Adrenal gland (tissue), 5 donors: ENCODE results near the gene USP6.

Experiments used
- POLR2A ChIP-seq, 2 donors: fragments of 450-650 bp; IDR thresholded peaks; one replicate each; pipeline ENCODE4 v1.6.1; 2017; ENCODE audit warnings: antibody characterized with exemption in 2 of 2, mild to moderate bottlenecking in 2 of 2, moderate library complexity in 1 of 2
- TF ChIP-seq, protein P1 (sequence below), 6 experiments: fragments of 450-650 bp in 4 of 6; fragments of 200-600 bp in 2 of 6; sonication (generic) in 1 of 6; IDR thresholded peaks; 1 replicate in 5 of 6; 2 replicates in 1 of 6; pipeline versions ENCODE4 v1.5.1 to v1.8.0; 2016 to 2021; ENCODE audit warnings: antibody characterized with exemption in 6 of 6, mild to moderate bottlenecking in 2 of 6, moderate library complexity in 1 of 6
- donor health status: DM: no; HTN: no; CAD: no.

DNA sequence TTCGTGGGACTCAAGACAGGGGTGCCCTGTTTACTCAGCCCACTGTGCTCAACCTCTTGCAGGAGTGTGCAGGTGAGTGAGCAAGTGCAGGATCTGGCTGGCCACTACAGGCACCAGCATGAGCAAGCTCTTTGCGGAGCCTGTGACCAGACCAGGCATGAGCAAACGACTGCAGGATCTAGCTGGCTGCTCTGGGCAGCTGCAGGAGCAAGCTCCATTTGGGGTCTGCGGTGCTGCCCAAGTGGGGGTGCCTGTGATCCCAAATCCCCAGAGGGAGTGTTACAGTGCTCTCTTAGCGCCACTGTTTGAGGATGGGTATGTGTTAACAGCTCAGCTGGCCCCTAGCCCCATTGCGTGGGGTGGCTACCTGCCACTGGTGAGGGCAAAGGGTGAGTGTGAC lies 2.4 kb downstream of the USP6 start:
- no peak for TF ChIP-seq POLR2A (IDR thresholded peaks at IDR 0.05)
- TF ChIP-seq, protein P1, sequence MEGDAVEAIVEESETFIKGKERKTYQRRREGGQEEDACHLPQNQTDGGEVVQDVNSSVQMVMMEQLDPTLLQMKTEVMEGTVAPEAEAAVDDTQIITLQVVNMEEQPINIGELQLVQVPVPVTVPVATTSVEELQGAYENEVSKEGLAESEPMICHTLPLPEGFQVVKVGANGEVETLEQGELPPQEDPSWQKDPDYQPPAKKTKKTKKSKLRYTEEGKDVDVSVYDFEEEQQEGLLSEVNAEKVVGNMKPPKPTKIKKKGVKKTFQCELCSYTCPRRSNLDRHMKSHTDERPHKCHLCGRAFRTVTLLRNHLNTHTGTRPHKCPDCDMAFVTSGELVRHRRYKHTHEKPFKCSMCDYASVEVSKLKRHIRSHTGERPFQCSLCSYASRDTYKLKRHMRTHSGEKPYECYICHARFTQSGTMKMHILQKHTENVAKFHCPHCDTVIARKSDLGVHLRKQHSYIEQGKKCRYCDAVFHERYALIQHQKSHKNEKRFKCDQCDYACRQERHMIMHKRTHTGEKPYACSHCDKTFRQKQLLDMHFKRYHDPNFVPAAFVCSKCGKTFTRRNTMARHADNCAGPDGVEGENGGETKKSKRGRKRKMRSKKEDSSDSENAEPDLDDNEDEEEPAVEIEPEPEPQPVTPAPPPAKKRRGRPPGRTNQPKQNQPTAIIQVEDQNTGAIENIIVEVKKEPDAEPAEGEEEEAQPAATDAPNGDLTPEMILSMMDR (IDR thresholded peaks at IDR 0.05) = no peak
